GM12873 (cell line): ENCODE data around the gene LMCD1.

Experiments used
- CTCF ChIP-seq: IDR thresholded peaks from 2 replicates; pipeline ENCODE4 v1.5.1; 2012; ENCODE audit warnings: low read depth, mild to moderate bottlenecking, moderate library complexity, low read length, control low read depth; ENCODE audit not compliant: insufficient read depth; ENCODE audit errors: missing control alignments

The LMCD1 gene

GRCh38 chr3:8519156-8519555 is 17.5 kb downstream of the LMCD1 start:
- no peak for TF ChIP-seq CTCF

- TF ChIP-seq CTCF = no peak
These were observed 18.3 kb downstream of the LMCD1 start for GRCh38 chr3:8519774-8520448.

DNA sequence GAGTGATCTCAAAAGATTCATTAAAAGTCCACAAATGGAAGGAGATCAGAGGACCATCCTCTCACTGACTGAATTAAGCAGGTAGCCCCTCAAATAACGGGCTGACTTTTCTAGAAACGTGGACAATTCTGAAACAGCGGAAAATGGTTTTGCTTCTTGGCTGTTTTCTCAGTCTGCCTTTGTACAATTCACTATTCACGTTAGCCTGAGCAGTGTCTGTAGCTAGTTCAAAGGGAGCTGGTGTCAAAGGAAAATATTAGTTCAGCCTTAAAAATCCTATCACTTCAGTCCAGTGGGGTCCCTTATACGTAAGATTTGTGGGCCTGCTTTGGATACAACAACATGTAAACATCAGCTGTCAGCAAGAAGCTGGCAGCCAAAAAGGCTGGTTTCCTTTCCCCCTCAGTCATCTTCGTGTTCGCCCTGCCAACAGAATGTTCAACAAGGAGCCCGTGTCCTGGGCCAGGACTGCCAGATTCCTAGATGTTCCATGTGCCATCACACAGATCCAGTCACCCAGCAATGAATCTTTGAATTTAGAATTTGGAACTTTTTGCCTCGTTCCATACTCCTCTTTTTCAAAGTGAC is 19.3 kb downstream of the LMCD1 start:
- no peak for TF ChIP-seq CTCF

DNA sequence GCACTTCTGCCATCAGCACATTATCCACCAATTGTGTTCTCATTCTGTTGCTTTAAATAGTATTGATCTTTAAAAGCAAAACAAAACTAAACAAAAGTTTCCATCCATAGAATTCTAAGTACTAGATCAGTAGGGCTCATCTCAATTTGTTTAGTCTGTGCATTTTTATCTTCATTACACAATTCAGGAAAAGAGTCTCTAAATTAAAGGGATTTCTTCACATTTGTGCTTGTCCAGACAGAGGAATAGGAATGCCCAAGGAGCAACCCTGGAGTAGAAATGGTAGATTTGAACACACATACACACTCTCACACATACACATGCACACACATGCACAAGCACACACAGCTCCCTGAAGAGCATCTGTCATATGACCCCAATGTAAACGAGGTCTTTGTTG is 21.4 kb downstream of the LMCD1 start:
- TF ChIP-seq CTCF = no peak

DNA sequence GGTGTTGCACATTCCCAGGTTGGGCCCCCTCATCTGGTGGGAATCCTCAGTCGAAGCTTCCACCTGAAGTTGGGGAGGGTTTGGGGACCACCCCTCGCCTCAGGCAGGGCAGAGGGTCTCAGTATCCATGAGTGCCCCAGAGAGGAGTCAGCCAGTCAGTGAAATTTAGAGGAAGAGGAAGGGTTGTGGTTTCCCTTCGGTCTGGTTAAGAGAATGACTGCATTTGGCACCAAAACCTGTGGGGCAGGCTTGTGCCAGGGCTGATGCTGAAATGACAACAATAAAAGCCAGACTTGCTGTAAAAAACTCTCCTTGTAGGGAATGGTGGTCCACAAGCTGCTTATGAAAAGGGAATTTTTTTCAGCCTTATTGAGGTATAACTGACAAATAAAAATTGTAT is 22.6 kb downstream of the LMCD1 start:
- no peak for TF ChIP-seq CTCF

GRCh38 chr3:8524656-8525399 is 23.2 kb downstream of the LMCD1 start:
- no peak for TF ChIP-seq CTCF

- TF ChIP-seq CTCF = no peak
These were observed 24.3 kb downstream of the LMCD1 start for GRCh38 chr3:8525893-8526292.
